Measurements from ENCODE around the gene EHMT1. TPM values are rescaled to one million over a fixed set of nuclear protein-coding genes. Genes with fewer than 3 reads are reported as not detected.

EHMT1 gene
- total and polyA plus RNA-seq, 10 of the 15 experiments (the other 5 are each of a cell fraction or from before 2014, with no cell fraction given) = 2.9 to 100 (median 48.1) TPM

- Histone ChIP-seq H3K4me1 (ENCODE audit: control insufficient read depth, insufficient read depth, low read length) (peaks cover 14% of the 10 kb centered on the region), H2AFZ (ENCODE audit: control insufficient read depth, low read depth, low read length) (no peak overlapping the region), H3K27me3 (replicated peaks in 1 of 2; ENCODE audit: control insufficient read depth in 2 of 2, insufficient read depth in 2 of 2, low read length in 1 of 2) (no peaks in the 10 kb centered on the region), H3K27ac (ENCODE audit: control insufficient read depth, insufficient read depth) (no peak overlapping the region), H3K9me3 (replicated peaks; ENCODE audit: control insufficient read depth, insufficient read depth, low read length) (no peaks in the 10 kb centered on the region), H3K79me2 (ENCODE audit: control insufficient read depth, insufficient read depth, low read length) (peaks cover 22% of the 10 kb centered on the region), H4K20me1 (ENCODE audit: control insufficient read depth, insufficient read depth) (no peaks in the 10 kb centered on the region), H3K9ac (ENCODE audit: control insufficient read depth, insufficient read depth, low read length) (no peak overlapping the region), H3K4me2 (ENCODE audit: control insufficient read depth, insufficient read depth) (no peak overlapping the region), H3K4me3 (no peak overlapping the region), H3K36me3 (ENCODE audit: control insufficient read depth in 2 of 2, insufficient read depth in 2 of 2, low read length in 1 of 2) (peaks cover 2 to 15% of the 10 kb centered on the region in 2 experiments; a peak in 3 of 4 replicates)
- DNase-seq (ENCODE audit: low read depth, low spot score) = no peak
- ChIA-PET CTCF (interaction anchor here (1.3 to 2.3 kb wide), 2 partner anchors 22 to 92 kb away, joined by 5 read pairs; no protein-coding TSS in a partner anchor), RAD21 (ENCODE audit: unreplicated experiment) (no interaction called here), SMC1A (ENCODE audit: uncharacterized antibody, unreplicated experiment) (no interaction called here), POLR2A (no interaction called here)
- no peak for FAIRE-seq
- in situ Hi-C loops (cut with MboI) (no loop called here), intact Hi-C loops (cut with micrococcal nuclease; ENCODE audit: unreplicated experiment) (no loop called here)
- TF ChIP-seq SMARCA5 (IDR thresholded peaks at IDR 0.05) (no peak), SKIL (IDR thresholded peaks at IDR 0.05; ENCODE audit: low read depth, poor library complexity, severe bottlenecking) (no peak), ZNF274 (IDR thresholded peaks at IDR 0.05; ENCODE audit: insufficient read depth, insufficient read length) (no peak), POU2F2 (IDR thresholded peaks at IDR 0.05; ENCODE audit: borderline replicate concordance, low read depth, low read length) (no peak), POLR2A (IDR thresholded peaks at IDR 0.05; ENCODE audit: low read depth, low read length) (peak; percentile 16), RBBP5 (conservative IDR thresholded peaks at IDR 0.05) (no peak)
- no TSS peak for BruUV-seq (replicated peaks)
- ATAC-seq = no peak
- 71% methylated on average over 4 of the region's 4 CpGs for WGBS (ENCODE audit: insufficient coverage, insufficient replicate concordance, low lambda C conversion rate, missing lambda C conversion rate)
Measured at GRCh38 chr9:137580954-137581322, 37.9 kb upstream of the EHMT1 start.

All from GM12878 (cell line).